Measurements from ENCODE around the gene RNF168.
"Not testable (repeated sequence)": the region's sequence is repeated elsewhere in the genome, so short reads cannot be mapped to it uniquely, and the experiment has no call there.

RNF168 gene

GRCh38 chr3:196503196-196504076 lies at the start of gene RNF168:
Gene RNF168 (minus strand): TSS chr3:196503768. CDS start chr3:196503173, 595 bp downstream.
- peak; percentile 86 to 87 for DNase-seq

- no peak for DNase-seq
Observed at GRCh38 chr3:196552253-196552652, 48.7 kb upstream of the RNF168 start.

GRCh38 chr3:196550172-196550571 lies 46.6 kb upstream of the RNF168 start:
- DNase-seq = not testable (repeated sequence)

GRCh38 chr3:196549312-196549711 lies 45.7 kb upstream of the RNF168 start:
- not testable (repeated sequence) for DNase-seq

- DNase-seq = no peak
Observed at GRCh38 chr3:196547067-196547466, 43.5 kb upstream of the RNF168 start.

GRCh38 chr3:196546537-196546936 lies 43.0 kb upstream of the RNF168 start:
- DNase-seq = no peak

- DNase-seq = no peak
Observed at GRCh38 chr3:196544491-196544992, 41.0 kb upstream of the RNF168 start.

- DNase-seq = no peak
Observed at GRCh38 chr3:196541684-196542445, 38.3 kb upstream of the RNF168 start.

GRCh38 chr3:196537319-196537984 lies 33.9 kb upstream of the RNF168 start:
- DNase-seq = no peak

GRCh38 chr3:196533260-196533681 lies 29.7 kb upstream of the RNF168 start:
- DNase-seq = no peak

- no peak for DNase-seq
Observed at GRCh38 chr3:196531418-196531817, 27.9 kb upstream of the RNF168 start.

- peak; percentile 29 to 55 for DNase-seq
Observed at GRCh38 chr3:196528639-196529233, 25.2 kb upstream of the RNF168 start.

- no peak for DNase-seq
Observed at GRCh38 chr3:196525141-196525540, 21.6 kb upstream of the RNF168 start.

- no peak for DNase-seq
Observed at GRCh38 chr3:196524527-196524926, 21.0 kb upstream of the RNF168 start.

- no peak for DNase-seq
Observed at GRCh38 chr3:196523841-196524240, 20.3 kb upstream of the RNF168 start.

GRCh38 chr3:196521291-196521690 lies 17.7 kb upstream of the RNF168 start:
- DNase-seq = not testable (repeated sequence)

- DNase-seq = no peak
Observed at GRCh38 chr3:196519718-196520082, 16.1 kb upstream of the RNF168 start.

- DNase-seq = no peak
Observed at GRCh38 chr3:196518966-196519717, 15.6 kb upstream of the RNF168 start.

- no peak for DNase-seq
Observed at GRCh38 chr3:196517919-196518318, 14.4 kb upstream of the RNF168 start.

- no peak for DNase-seq
Observed at GRCh38 chr3:196517162-196517800, 13.7 kb upstream of the RNF168 start.

GRCh38 chr3:196514913-196515621 lies 11.5 kb upstream of the RNF168 start, which contains the start of gene SMCO1:
Gene SMCO1 (minus strand): TSS chr3:196515346. CDS start chr3:196515209, 137 bp downstream.
- DNase-seq = no peak

Measured in NCI-H187 (cell line).